Ascending aorta (tissue), 2 donors: ENCODE results near the gene RRP8. TPM values are rescaled to one million over a fixed set of nuclear protein-coding genes. Genes with fewer than 3 reads are reported as not detected.

Experiments
- DNase-seq, 2 donors: peaks; one replicate each; pipeline ENCODE4 v3.0.0-alpha.2; 2019; ENCODE audit warnings: low spot score in 2 of 2
- H3K27ac ChIP-seq, 2 donors: fragments of 200-600 bp; sonication (generic); one replicate each; pipeline ENCODE4 v1.5.1; 2016 to 2017; ENCODE audit warnings: mild to moderate bottlenecking in 1 of 2
- H3K27me3 ChIP-seq: fragments of 200-600 bp; sonication (generic); one replicate; pipeline ENCODE4 v1.5.1; 2017
- H3K36me3 ChIP-seq, 2 donors: fragments of 200-600 bp; sonication (generic); one replicate each; pipeline ENCODE4 v1.5.1; 2016
- H3K4me1 ChIP-seq, 2 donors: fragments of 200-600 bp; sonication (generic); one replicate each; pipeline ENCODE4 v1.5.1; 2016 to 2017; ENCODE audit warnings: mild to moderate bottlenecking in 1 of 2
- H3K4me3 ChIP-seq, 2 donors: fragments of 200-600 bp; sonication (generic); one replicate each; pipeline ENCODE4 v1.5.1; 2016 to 2017; ENCODE audit warnings: mild to moderate bottlenecking in 1 of 2
- H3K9me3 ChIP-seq, 2 donors: fragments of 200-600 bp; sonication (generic); one replicate each; pipeline ENCODE4 v1.5.1; 2016
- CTCF ChIP-seq, 3 experiments: fragments of 200-600 bp in 2 of 3; fragments of 450-650 bp in 1 of 3; sonication (generic) in 2 of 3; IDR thresholded peaks; one replicate each; pipeline ENCODE4 v1.5.1; 2016 to 2019; ENCODE audit warnings: antibody characterized with exemption in 3 of 3, mild to moderate bottlenecking in 1 of 3, moderate library complexity in 1 of 3
- intact Hi-C: fragments of 100-400 bp; cut with DNase I; formaldehyde crosslinking; loops from one replicate; pipeline ENCODE4 v1.15.1; 2023
- total RNA-seq: library from RNA; depleted of rRNA; stranded (reverse); fragments of >200 nt; gene quantifications from one replicate; pipeline ENCODE4 v1.1.0, GENCODE V29; 2016

The RRP8 gene
- total RNA-seq, 1 donor from 2014 or later: 9.2 TPM

GRCh38 chr11:6588018-6588417 lies 15.4 kb downstream of the RRP8 start:
- Histone ChIP-seq H3K27me3 (no peaks in the 10 kb centered on the region), H3K4me1 (peaks cover 0 to 3% of the 10 kb centered on the region in 2 donors), H3K36me3 (peaks cover 4 to 11% of the 10 kb centered on the region in 2 donors), H3K4me3 (no peak overlapping the region), H3K27ac (no peak overlapping the region), H3K9me3 (peaks cover 0 to 16% of the 10 kb centered on the region in 2 donors)
- intact Hi-C loops: no loop called here
- no peak for DNase-seq
- TF ChIP-seq CTCF (IDR thresholded peaks at IDR 0.05): no peak

- Histone ChIP-seq H3K27ac (no peak overlapping the region), H3K4me1 (peaks cover 0 to 3% of the 10 kb centered on the region in 2 donors), H3K27me3 (no peaks in the 10 kb centered on the region), H3K36me3 (peaks cover 3 to 8% of the 10 kb centered on the region in 2 donors), H3K9me3 (peaks cover 0 to 19% of the 10 kb centered on the region in 2 donors), H3K4me3 (no peak overlapping the region)
- no peak for DNase-seq
- no peak for TF ChIP-seq CTCF (IDR thresholded peaks at IDR 0.05)
- intact Hi-C loops: no loop called here
These were observed 16.0 kb downstream of the RRP8 start for GRCh38 chr11:6587360-6587953.

- no peak overlapping the region for H3K4me3 ChIP-seq
- H3K27ac ChIP-seq: no peak overlapping the region
- no peak for DNase-seq
- H3K9me3 ChIP-seq: peaks cover 0 to 19% of the 10 kb centered on the region in 2 donors
- peaks cover 0 to 2% of the 10 kb centered on the region in 2 donors for H3K36me3 ChIP-seq
- TF ChIP-seq CTCF (IDR thresholded peaks at IDR 0.05): no peak
- peaks cover 0 to 3% of the 10 kb centered on the region in 2 donors for H3K4me1 ChIP-seq
- no peaks in the 10 kb centered on the region for H3K27me3 ChIP-seq
- intact Hi-C loops: no loop called here
These were observed 16.7 kb downstream of the RRP8 start for GRCh38 chr11:6586434-6587359.

- peaks cover 0 to 3% of the 10 kb centered on the region in 2 donors for H3K4me1 ChIP-seq
- intact Hi-C loops: no loop called here
- no peak for TF ChIP-seq CTCF (IDR thresholded peaks at IDR 0.05)
- H3K27me3 ChIP-seq: no peaks in the 10 kb centered on the region
- H3K9me3 ChIP-seq: peaks cover 0 to 19% of the 10 kb centered on the region in 2 donors
- no peak overlapping the region for H3K27ac ChIP-seq
- no peaks in the 10 kb centered on the region for H3K36me3 ChIP-seq
- H3K4me3 ChIP-seq: no peak overlapping the region
- no peak for DNase-seq
These were observed 18.9 kb downstream of the RRP8 start for GRCh38 chr11:6584528-6584927.

- intact Hi-C loops: no loop called here
- Histone ChIP-seq H3K9me3 (peaks cover 0 to 19% of the 10 kb centered on the region in 2 donors), H3K27me3 (no peaks in the 10 kb centered on the region), H3K27ac (no peak overlapping the region), H3K36me3 (no peaks in the 10 kb centered on the region), H3K4me1 (peaks cover 0 to 3% of the 10 kb centered on the region in 2 donors), H3K4me3 (no peak overlapping the region)
- no peak for DNase-seq
- TF ChIP-seq CTCF (IDR thresholded peaks at IDR 0.05): no peak
These were observed 19.8 kb downstream of the RRP8 start for GRCh38 chr11:6583584-6583983.
